Epithelial cell of proximal tubule (primary cell): ENCODE data around the gene CSRP3. TPM values are rescaled to one million over a fixed set of nuclear protein-coding genes. Genes with fewer than 3 reads are reported as not detected.
"Not testable (repeated sequence)": the region's sequence is repeated elsewhere in the genome, so short reads cannot be mapped to it uniquely, and the experiment has no call there.

Source experiments
- DNase-seq: peaks from one replicate; pipeline ENCODE4 v3.0.0-alpha.2; 2011; ENCODE audit warnings: low read depth
- H3K4me3 ChIP-seq: 2 replicates; pipeline ENCODE4 v1.5.1; 2011; ENCODE audit warnings: low read depth, mild to moderate bottlenecking, low read length
- total RNA-seq: library from RNA; depleted of rRNA; stranded (reverse); fragments of >200 nt; gene quantifications from 2 replicates; pipeline ENCODE4 v1.2.3, GENCODE V29; 2015
- TF ChIP-seq, protein P1 (sequence below): conservative IDR thresholded peaks from 2 replicates; pipeline ENCODE4 v1.5.1; 2012; ENCODE audit warnings: low read depth, mild to moderate bottlenecking, low read length

Gene CSRP3
- total RNA-seq, 1 donor from 2014 or later = not detected

DNA sequence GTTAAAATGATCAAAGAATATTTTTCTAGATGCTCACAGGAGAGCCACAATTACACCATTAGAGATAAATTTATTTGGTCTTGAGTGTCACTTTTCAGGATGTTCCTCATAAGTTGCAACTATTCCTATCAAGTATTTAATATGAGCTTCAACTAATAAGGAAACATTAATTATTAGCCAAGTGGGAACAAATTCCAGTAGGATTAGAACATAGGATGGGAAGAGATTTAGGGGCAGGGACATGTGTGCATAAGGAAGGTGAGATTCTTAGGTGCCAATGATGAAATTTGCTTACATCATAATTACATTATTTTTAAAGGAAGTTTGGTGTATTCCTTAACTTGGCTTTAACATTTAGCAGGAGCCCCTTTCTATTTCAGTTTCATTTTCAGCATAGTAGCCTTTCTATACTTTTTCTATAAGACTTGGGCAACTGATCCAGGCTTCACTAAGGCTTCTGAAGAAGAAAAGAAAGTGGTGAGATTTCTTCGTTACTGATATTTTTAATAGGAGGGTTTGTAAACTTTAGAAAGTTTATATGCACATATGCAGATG, 38.8 kb downstream of the CSRP3 start:
- TF ChIP-seq, protein P1, sequence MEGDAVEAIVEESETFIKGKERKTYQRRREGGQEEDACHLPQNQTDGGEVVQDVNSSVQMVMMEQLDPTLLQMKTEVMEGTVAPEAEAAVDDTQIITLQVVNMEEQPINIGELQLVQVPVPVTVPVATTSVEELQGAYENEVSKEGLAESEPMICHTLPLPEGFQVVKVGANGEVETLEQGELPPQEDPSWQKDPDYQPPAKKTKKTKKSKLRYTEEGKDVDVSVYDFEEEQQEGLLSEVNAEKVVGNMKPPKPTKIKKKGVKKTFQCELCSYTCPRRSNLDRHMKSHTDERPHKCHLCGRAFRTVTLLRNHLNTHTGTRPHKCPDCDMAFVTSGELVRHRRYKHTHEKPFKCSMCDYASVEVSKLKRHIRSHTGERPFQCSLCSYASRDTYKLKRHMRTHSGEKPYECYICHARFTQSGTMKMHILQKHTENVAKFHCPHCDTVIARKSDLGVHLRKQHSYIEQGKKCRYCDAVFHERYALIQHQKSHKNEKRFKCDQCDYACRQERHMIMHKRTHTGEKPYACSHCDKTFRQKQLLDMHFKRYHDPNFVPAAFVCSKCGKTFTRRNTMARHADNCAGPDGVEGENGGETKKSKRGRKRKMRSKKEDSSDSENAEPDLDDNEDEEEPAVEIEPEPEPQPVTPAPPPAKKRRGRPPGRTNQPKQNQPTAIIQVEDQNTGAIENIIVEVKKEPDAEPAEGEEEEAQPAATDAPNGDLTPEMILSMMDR = no peak
- H3K4me3 ChIP-seq = no peak overlapping the region
- no peak for DNase-seq

DNA sequence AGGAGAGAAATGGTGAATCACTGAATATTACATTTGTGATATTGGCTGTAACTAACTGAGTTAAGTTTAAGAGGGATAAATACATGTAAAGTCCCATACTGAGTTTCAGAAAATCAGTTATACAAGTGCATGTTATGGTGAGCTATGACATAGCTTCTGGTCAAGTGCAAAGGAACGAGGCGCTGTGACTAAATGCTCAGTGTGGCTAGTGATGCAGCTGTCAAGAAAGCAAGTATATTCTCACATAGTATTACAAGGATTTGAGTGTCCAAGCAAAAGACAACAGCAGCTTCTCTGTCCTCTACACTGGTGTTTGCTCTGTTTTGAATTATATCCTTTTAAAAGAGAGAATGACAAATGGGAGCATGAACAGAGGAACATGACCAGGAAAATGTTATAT, 40.1 kb downstream of the CSRP3 start:
- H3K4me3 ChIP-seq = no peak overlapping the region
- TF ChIP-seq, protein P1 = no peak
- DNase-seq = no peak

DNA sequence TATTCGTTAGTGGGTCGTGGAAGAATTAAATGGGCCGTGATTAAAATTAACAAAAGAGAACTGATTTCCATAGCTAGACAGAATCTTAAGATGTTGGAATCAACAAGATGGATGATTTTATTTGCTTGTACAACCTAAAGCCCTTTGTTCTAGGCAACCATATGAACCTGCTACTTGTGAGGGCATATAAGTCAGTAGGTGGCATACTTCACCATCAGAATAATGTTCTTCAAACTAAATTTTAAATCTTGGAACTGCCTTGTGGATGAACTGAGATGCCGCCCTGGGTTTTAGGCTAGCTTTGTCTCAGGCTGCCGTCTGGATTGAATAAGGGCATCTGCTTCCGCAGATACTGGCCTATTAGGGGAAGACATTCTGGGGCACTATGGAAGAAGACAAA, 40.9 kb downstream of the CSRP3 start:
- no peak for DNase-seq
- H3K4me3 ChIP-seq = no peak overlapping the region
- TF ChIP-seq, protein P1 = peak; percentile 31

DNA sequence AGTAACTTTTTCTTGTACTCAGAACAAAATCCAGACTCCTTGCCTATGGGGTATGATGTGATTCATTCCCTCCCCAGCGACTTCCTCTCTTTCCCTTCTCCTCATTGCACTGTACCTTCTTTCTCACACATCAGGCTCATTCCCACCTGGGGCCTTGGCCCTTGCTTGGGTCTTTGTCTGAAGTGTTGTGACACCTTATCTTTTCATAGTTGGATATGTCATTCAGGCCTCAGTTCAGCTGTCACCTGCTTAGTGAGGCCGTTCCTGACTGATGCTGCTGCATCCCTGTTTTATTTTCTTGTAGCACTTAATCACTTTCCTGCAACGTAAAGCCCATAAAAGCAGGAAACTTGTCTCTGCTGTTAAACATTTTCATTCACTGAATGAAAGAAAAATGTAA, 44.9 kb downstream of the CSRP3 start:
- TF ChIP-seq, protein P1 = no peak
- no peak for DNase-seq
- no peak overlapping the region for H3K4me3 ChIP-seq

DNA sequence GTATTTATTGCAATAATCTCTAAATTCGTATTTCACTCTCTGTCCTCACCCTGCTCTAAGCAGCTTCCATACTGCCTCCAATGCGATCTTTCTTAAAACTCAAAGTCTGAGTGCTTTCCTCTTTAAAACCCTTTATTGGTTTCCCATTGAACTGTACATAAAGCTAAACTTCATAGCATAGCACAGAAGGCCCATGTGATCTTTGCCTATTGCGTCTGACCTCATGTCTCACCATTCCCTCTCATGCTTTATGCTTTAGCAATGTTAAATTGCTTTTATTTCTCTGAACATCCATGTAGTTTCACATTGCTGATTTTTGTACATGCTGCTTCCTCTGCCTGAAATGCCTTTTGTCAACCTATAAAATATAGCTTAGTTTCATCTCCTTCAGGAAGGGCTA, 56.5 kb downstream of the CSRP3 start:
- no peak for DNase-seq
- TF ChIP-seq, protein P1 = no peak
- H3K4me3 ChIP-seq = no peak overlapping the region

DNA sequence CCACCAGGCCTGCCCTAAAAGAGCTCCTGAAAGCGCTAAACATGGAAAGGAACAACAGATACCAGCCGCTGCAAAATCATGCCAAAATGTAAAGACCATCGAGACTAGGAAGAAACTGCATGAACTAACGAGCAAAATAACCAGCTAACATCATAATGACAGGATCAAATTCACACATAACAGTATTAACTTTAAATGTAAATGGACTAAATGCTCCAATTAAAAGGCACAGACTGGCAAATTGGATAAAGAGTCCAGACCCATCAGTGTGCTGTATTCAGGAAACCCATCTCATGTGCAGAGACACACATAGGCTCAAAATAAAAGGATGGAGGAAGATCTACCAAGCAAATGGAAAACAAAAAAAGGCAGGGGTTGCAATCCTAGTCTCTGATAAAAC, 64.9 kb downstream of the CSRP3 start:
- H3K4me3 ChIP-seq, DNase-seq: not testable (repeated sequence)

DNA sequence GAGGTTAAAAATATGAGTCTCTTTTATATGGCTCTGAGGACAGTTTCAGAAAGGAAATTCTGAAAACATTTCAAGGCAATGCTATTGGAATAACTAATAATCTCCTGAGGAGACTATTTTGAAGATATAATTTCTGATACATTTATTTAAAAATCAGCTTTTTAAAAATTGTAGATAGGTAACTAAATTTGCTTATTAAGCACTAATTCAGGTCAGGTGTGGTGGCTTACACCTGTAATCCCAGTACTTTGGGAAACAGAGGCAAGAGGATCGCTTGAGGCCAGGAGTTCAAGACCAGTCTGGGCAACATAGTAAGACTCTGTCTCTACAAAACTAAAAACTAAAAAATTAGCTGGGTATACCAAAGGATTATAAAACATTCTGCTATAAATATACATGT, 67.8 kb downstream of the CSRP3 start:
- no peak overlapping the region for H3K4me3 ChIP-seq
- no peak for DNase-seq
- TF ChIP-seq, protein P1 = no peak

Other genes starting within 250 kb of the CSRP3 start
- gene MRGPRX2, start 141.3 kb downstream of the CSRP3 start, total RNA-seq = not detected in 2 replicates
- gene ZDHHC13, start 84.8 kb downstream of the CSRP3 start, total RNA-seq = 22.0 and 31.9 TPM in 2 replicates
- gene E2F8, start 39.0 kb upstream of the CSRP3 start, total RNA-seq = 6.9 and 10.5 TPM in 2 replicates